OCI-LY7 (cell line): Measurements from ENCODE around the gene SERPIND1. TPM values are rescaled to one million over a fixed set of nuclear protein-coding genes. Genes with fewer than 3 reads are reported as not detected.

ENCODE experiments used
- BruUV-seq: library from RNA; stranded (reverse); fragments of 400-500 nt; replicated peaks from 2 replicates; lab custom pipeline; 2021; lab: Mats Ljungman, UMichigan
- CTCF ChIA-PET: fragments of 300-600 bp; sonication (Branson Sonifier 250); formaldehyde crosslinking; loops from one replicate; lab custom pipeline; 2022; ENCODE audit warnings: antibody characterized with exemption; ENCODE audit not compliant: unreplicated experiment; lab: Charles Lee
- POLR2A ChIA-PET: fragments of 300-600 bp; sonication (Branson Sonifier 250); formaldehyde crosslinking; loops from one replicate; lab custom pipeline; 2022; ENCODE audit warnings: antibody characterized with exemption; lab: Charles Lee
- DNase-seq: peaks from one replicate; pipeline ENCODE4 v3.0.0-alpha.2; 2015; ENCODE audit warnings: low spot score
- H2AFZ ChIP-seq: fragments of 200-600 bp; sonication (generic), shearing (Covaris generic); 2 replicates; pipeline ENCODE4 v1.6.1; 2014; ENCODE audit warnings: mild to moderate bottlenecking, antibody characterized with exemption, low read length, moderate library complexity
- H3K27ac ChIP-seq: fragments of 200-600 bp; sonication (generic); 2 replicates; pipeline ENCODE4 v1.5.1; 2014; ENCODE audit warnings: mixed run types, low read depth, mild to moderate bottlenecking, moderate library complexity, low read length, inconsistent platforms; ENCODE audit not compliant: poor library complexity, severe bottlenecking
- H3K36me3 ChIP-seq: fragments of 200-600 bp; sonication (generic); 2 replicates; pipeline ENCODE4 v1.6.1; 2014; ENCODE audit warnings: mild to moderate bottlenecking, antibody characterized with exemption, low read length, moderate library complexity, mixed read lengths; ENCODE audit not compliant: insufficient read depth
- H3K4me1 ChIP-seq: fragments of 200-600 bp; sonication (generic); 2 replicates; pipeline ENCODE4 v1.5.1; 2014; ENCODE audit warnings: mild to moderate bottlenecking, low read length; ENCODE audit not compliant: insufficient read depth, poor library complexity, severe bottlenecking
- H3K4me2 ChIP-seq: fragments of 200-600 bp; sonication (generic); 2 replicates; pipeline ENCODE4 v1.6.1; 2014; ENCODE audit warnings: mild to moderate bottlenecking, low read length
- H3K4me3 ChIP-seq: fragments of 200-600 bp; sonication (generic); 2 replicates; pipeline ENCODE4 v1.5.1; 2014; ENCODE audit warnings: mild to moderate bottlenecking, low read depth, low read length; ENCODE audit not compliant: poor library complexity, severe bottlenecking
- H3K79me2 ChIP-seq: fragments of 200-600 bp; sonication (generic); 2 replicates; pipeline ENCODE4 v1.6.1; 2016; ENCODE audit warnings: low read depth, mild to moderate bottlenecking, low read length, moderate library complexity, mixed read lengths; ENCODE audit not compliant: insufficient read depth
- H3K9me2 ChIP-seq: fragments of 200-600 bp; sonication (generic); 2 replicates; pipeline ENCODE4 v1.6.1; 2016; ENCODE audit warnings: mild to moderate bottlenecking, low read length, mixed read lengths; ENCODE audit not compliant: insufficient read depth
- H3K9me3 ChIP-seq: fragments of 200-600 bp; sonication (generic); 2 replicates; pipeline ENCODE4 v1.6.1; 2014; ENCODE audit warnings: mild to moderate bottlenecking, mixed run types, low read length, mixed read lengths
- H4K20me1 ChIP-seq: fragments of 200-600 bp; sonication (generic); 2 replicates; pipeline ENCODE4 v1.6.1; 2014; ENCODE audit warnings: mild to moderate bottlenecking, antibody characterized with exemption, low read length, moderate library complexity, mixed read lengths; ENCODE audit not compliant: insufficient read depth
- CTCF ChIP-seq: fragments of 200-600 bp; sonication (generic); conservative IDR thresholded peaks from 2 replicates; pipeline ENCODE4 v1.5.1; 2014; ENCODE audit warnings: mild to moderate bottlenecking, antibody characterized with exemption, low read length, moderate library complexity, mixed read lengths
- EZH2phosphoT487 ChIP-seq: fragments of 200-600 bp; sonication (generic); IDR thresholded peaks from 2 replicates; pipeline ENCODE4 v1.6.1; 2018; ENCODE audit warnings: low read depth, borderline replicate concordance, mild to moderate bottlenecking, mixed run types, antibody characterized with exemption, low read length, moderate library complexity, mixed read lengths
- intact Hi-C: fragments of 100-400 bp; cut with micrococcal nuclease; formaldehyde crosslinking; loops from one replicate; pipeline ENCODE4 v1.10.0; 2022; ENCODE audit not compliant: unreplicated experiment
- total RNA-seq, 2 experiments: library from RNA; depleted of rRNA in 1 of 2; stranded (reverse); fragments of >200 nt in 1 of 2; shearing (Covaris generic) in 1 of 2; gene quantifications; 2 replicates each; pipeline ENCODE4 v1.2.3, GENCODE V29; 2014 to 2022

The SERPIND1 gene
- total RNA-seq, 2 experiments from 2014 or later, result not detected

GRCh38 chr22:20805972-20806471, 32.1 kb downstream of the SERPIND1 start:
- no peak overlapping the region for H2AFZ ChIP-seq
- intact Hi-C loops, result no loop called here
- H3K79me2 ChIP-seq, result no peaks in the 10 kb centered on the region
- DNase-seq, result no peak
- H3K4me2 ChIP-seq, result no peak overlapping the region
- no peaks in the 10 kb centered on the region for H4K20me1 ChIP-seq
- TF ChIP-seq EZH2phosphoT487, result no peak
- no peak for TF ChIP-seq CTCF
- no peak overlapping the region for H3K27ac ChIP-seq
- no peaks in the 10 kb centered on the region for H3K9me3 ChIP-seq
- no peak overlapping the region for H3K4me3 ChIP-seq
- no TSS peak for BruUV-seq
- peaks cover 4% of the 10 kb centered on the region for H3K4me1 ChIP-seq
- no peaks in the 10 kb centered on the region for H3K9me2 ChIP-seq
- peaks cover 85% of the 10 kb centered on the region for H3K36me3 ChIP-seq
- POLR2A ChIA-PET, result no interaction called here
- CTCF ChIA-PET, result no interaction called here

- no peaks in the 10 kb centered on the region for H3K9me3 ChIP-seq
- H3K9me2 ChIP-seq, result no peaks in the 10 kb centered on the region
- H3K79me2 ChIP-seq, result no peaks in the 10 kb centered on the region
- H3K4me3 ChIP-seq, result no peak overlapping the region
- peaks cover 83% of the 10 kb centered on the region for H3K36me3 ChIP-seq
- H3K4me1 ChIP-seq, result peaks cover 4% of the 10 kb centered on the region
- H3K27ac ChIP-seq, result no peak overlapping the region
- CTCF ChIA-PET, result interaction anchor here (0.5 kb wide), 1 partner anchor 249 kb away, joined by 3 read pairs; no protein-coding TSS in a partner anchor
- TF ChIP-seq CTCF, result no peak
- no peak for TF ChIP-seq EZH2phosphoT487
- H2AFZ ChIP-seq, result no peak overlapping the region
- no peaks in the 10 kb centered on the region for H4K20me1 ChIP-seq
- POLR2A ChIA-PET, result no interaction called here
- intact Hi-C loops, result no loop called here
- BruUV-seq, result no TSS peak
- no peak overlapping the region for H3K4me2 ChIP-seq
- DNase-seq, result no peak
Measured at GRCh38 chr22:20807315-20807752, 33.4 kb downstream of the SERPIND1 start.

- H3K27ac ChIP-seq, result no peak overlapping the region
- no peaks in the 10 kb centered on the region for H3K9me2 ChIP-seq
- H3K4me2 ChIP-seq, result no peak overlapping the region
- H3K4me1 ChIP-seq, result peaks cover 4% of the 10 kb centered on the region
- intact Hi-C loops, result no loop called here
- no peak overlapping the region for H2AFZ ChIP-seq
- TF ChIP-seq EZH2phosphoT487 (no peak), CTCF (no peak)
- DNase-seq, result peak; percentile 14
- no peak overlapping the region for H3K4me3 ChIP-seq
- H3K79me2 ChIP-seq, result no peaks in the 10 kb centered on the region
- ChIA-PET CTCF (no interaction called here), POLR2A (no interaction called here)
- BruUV-seq, result no TSS peak
- peaks cover 81% of the 10 kb centered on the region for H3K36me3 ChIP-seq
- no peaks in the 10 kb centered on the region for H3K9me3 ChIP-seq
- no peaks in the 10 kb centered on the region for H4K20me1 ChIP-seq
Measured at GRCh38 chr22:20808844-20809243, 34.9 kb downstream of the SERPIND1 start.
